ENCODE data around the gene MCTS1. TPM values are rescaled to one million over a fixed set of nuclear protein-coding genes. Genes with fewer than 3 reads are reported as not detected.

The MCTS1 gene
- total RNA-seq, 1 donor from 2014 or later = 36.7 TPM

DNA sequence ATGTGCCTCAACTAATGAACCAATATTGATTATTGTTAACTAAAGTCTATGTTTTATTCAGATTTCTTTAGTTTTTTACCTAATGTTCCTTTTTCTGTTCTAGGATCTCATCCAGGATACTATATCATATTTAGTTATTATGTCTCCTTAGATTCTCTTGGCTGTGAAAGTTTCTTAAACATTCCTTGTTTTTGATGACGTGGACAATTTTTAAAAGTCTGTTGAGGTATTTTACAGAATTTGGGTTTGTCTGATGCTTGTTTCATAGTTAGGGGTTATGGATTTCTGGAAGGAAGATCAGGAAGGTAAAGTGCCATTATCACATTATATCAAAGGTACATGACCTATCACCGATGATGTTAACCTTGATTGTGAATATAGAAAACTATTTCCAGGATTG lies 18.2 kb upstream of the MCTS1 start:
- no peak overlapping the region for H2AFZ ChIP-seq (ENCODE audit: low read depth, low read length)
- FAIRE-seq (peak; percentile 95), DNase-seq (ENCODE audit: low read depth) (no peak)
- H3K79me2 ChIP-seq (ENCODE audit: insufficient read depth, low read length) = no peaks in the 10 kb centered on the region
- H3K4me3 ChIP-seq (ENCODE audit: insufficient read depth, low read depth, low read length) = no peak overlapping the region
- no peak for TF ChIP-seq CTCF (IDR thresholded peaks at IDR 0.05; ENCODE audit: insufficient read depth, low read depth, low read length)
- no peak for TF ChIP-seq EZH2 (IDR thresholded peaks at IDR 0.05; ENCODE audit: insufficient read depth, low read length)
- H3K9me3 ChIP-seq (ENCODE audit: insufficient read depth, low read depth, low read length) = no peaks in the 10 kb centered on the region
- no peaks in the 10 kb centered on the region for H3K4me1 ChIP-seq (ENCODE audit: insufficient read depth, low read length)
- Mint-ChIP-seq H3K4me1 (ENCODE audit: low read depth, unreplicated experiment) (no peaks in the 10 kb centered on the region), H3K36me3 (ENCODE audit: low read depth, unreplicated experiment) (no peaks in the 10 kb centered on the region), H3K27ac (ENCODE audit: unreplicated experiment) (no peak overlapping the region), H3K9me3 (ENCODE audit: unreplicated experiment) (no peaks in the 10 kb centered on the region), H3K27me3 (ENCODE audit: low read depth, unreplicated experiment) (no peaks in the 10 kb centered on the region), H3K4me3 (ENCODE audit: unreplicated experiment) (no peak overlapping the region)
- no peak overlapping the region for H3K9ac ChIP-seq (ENCODE audit: low read length)
- no peaks in the 10 kb centered on the region for H3K27me3 ChIP-seq (ENCODE audit: insufficient read depth, low read length)
- no peak overlapping the region for H3K27ac ChIP-seq (ENCODE audit: low read depth, low read length)
- no peaks in the 10 kb centered on the region for H3K36me3 ChIP-seq (ENCODE audit: insufficient read depth, low read length)
- no peaks in the 10 kb centered on the region for H4K20me1 ChIP-seq (ENCODE audit: insufficient read depth, low read length)
- no peak overlapping the region for H3K4me2 ChIP-seq (ENCODE audit: low read length)

DNA sequence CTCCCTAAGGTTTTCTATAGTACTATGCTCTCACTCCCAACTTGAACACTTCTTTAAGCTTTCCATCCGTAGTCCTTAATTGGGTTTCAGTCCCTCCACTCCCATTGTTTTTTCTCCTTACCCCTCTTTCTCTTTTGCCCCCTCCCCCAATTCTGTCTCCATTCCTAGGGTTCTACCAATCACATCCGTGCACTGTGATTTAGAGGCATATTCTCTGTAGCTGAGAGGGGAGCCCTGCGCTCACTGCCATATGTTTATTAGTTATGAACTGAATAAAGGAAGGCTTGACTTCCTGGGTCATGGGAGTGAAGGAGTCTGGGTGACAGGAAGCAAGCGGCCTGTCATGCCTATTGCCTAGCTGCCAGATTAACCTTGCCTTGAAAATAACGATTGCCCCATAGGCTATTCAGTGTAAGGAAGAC lies 471 bp downstream of the MCTS1 start:
- Histone ChIP-seq H3K9me3 (ENCODE audit: insufficient read depth, low read depth, low read length) (no peaks in the 10 kb centered on the region), H4K20me1 (ENCODE audit: insufficient read depth, low read length) (no peaks in the 10 kb centered on the region), H3K27ac (ENCODE audit: low read depth, low read length) (peak overlapping the region; percentile 89), H2AFZ (ENCODE audit: low read depth, low read length) (no peak overlapping the region), H3K4me3 (ENCODE audit: insufficient read depth, low read depth, low read length) (peak overlapping the region; percentile 75), H3K4me1 (ENCODE audit: insufficient read depth, low read length) (no peaks in the 10 kb centered on the region), H3K79me2 (ENCODE audit: insufficient read depth, low read length) (peaks cover 35% of the 10 kb centered on the region), H3K36me3 (ENCODE audit: insufficient read depth, low read length) (no peaks in the 10 kb centered on the region), H3K27me3 (ENCODE audit: insufficient read depth, low read length) (no peaks in the 10 kb centered on the region), H3K4me2 (ENCODE audit: low read length) (peak overlapping the region; percentile 94), H3K9ac (ENCODE audit: low read length) (peak overlapping the region; percentile 98)
- Mint-ChIP-seq H3K9me3 (ENCODE audit: unreplicated experiment) (no peaks in the 10 kb centered on the region), H3K4me3 (ENCODE audit: unreplicated experiment) (peak overlapping the region; percentile 92), H3K27me3 (ENCODE audit: low read depth, unreplicated experiment) (no peaks in the 10 kb centered on the region), H3K4me1 (ENCODE audit: low read depth, unreplicated experiment) (no peaks in the 10 kb centered on the region), H3K36me3 (ENCODE audit: low read depth, unreplicated experiment) (no peaks in the 10 kb centered on the region), H3K27ac (ENCODE audit: unreplicated experiment) (peak overlapping the region; percentile 91)
- FAIRE-seq (no peak), DNase-seq (ENCODE audit: low read depth) (peak; percentile 33)
- no peak for TF ChIP-seq EZH2 (IDR thresholded peaks at IDR 0.05; ENCODE audit: insufficient read depth, low read length)
- no peak for TF ChIP-seq CTCF (IDR thresholded peaks at IDR 0.05; ENCODE audit: insufficient read depth, low read depth, low read length)

DNA sequence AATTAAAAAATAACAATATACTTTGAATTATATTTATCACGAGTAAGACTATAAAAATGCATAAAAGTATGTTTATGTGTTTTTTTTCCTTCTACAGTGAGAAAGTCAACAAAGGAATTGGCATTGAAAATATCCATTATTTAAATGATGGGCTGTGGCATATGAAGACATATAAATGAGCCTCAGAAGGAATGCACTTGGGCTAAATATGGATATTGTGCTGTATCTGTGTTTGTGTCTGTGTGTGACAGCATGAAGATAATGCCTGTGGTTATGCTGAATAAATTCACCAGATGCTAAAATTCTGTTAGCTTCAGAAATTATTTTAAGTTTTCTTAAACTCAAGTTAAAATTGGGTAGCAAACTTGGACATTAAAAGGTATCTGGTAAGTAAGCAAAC lies 8.2 kb downstream of the MCTS1 start:
- Histone ChIP-seq H3K4me2 (ENCODE audit: low read length) (no peak overlapping the region), H4K20me1 (ENCODE audit: insufficient read depth, low read length) (no peaks in the 10 kb centered on the region), H2AFZ (ENCODE audit: low read depth, low read length) (no peak overlapping the region), H3K79me2 (ENCODE audit: insufficient read depth, low read length) (peaks cover 6% of the 10 kb centered on the region), H3K4me1 (ENCODE audit: insufficient read depth, low read length) (no peaks in the 10 kb centered on the region), H3K4me3 (ENCODE audit: insufficient read depth, low read depth, low read length) (no peak overlapping the region), H3K9me3 (ENCODE audit: insufficient read depth, low read depth, low read length) (no peaks in the 10 kb centered on the region), H3K27me3 (ENCODE audit: insufficient read depth, low read length) (no peaks in the 10 kb centered on the region), H3K27ac (ENCODE audit: low read depth, low read length) (no peak overlapping the region), H3K9ac (ENCODE audit: low read length) (no peak overlapping the region), H3K36me3 (ENCODE audit: insufficient read depth, low read length) (peaks cover 10% of the 10 kb centered on the region)
- DNase-seq (ENCODE audit: low read depth) (no peak), FAIRE-seq (peak; percentile 99)
- Mint-ChIP-seq H3K4me1 (ENCODE audit: low read depth, unreplicated experiment) (no peaks in the 10 kb centered on the region), H3K36me3 (ENCODE audit: low read depth, unreplicated experiment) (no peaks in the 10 kb centered on the region), H3K27me3 (ENCODE audit: low read depth, unreplicated experiment) (no peaks in the 10 kb centered on the region), H3K4me3 (ENCODE audit: unreplicated experiment) (no peak overlapping the region), H3K9me3 (ENCODE audit: unreplicated experiment) (no peaks in the 10 kb centered on the region), H3K27ac (ENCODE audit: unreplicated experiment) (no peak overlapping the region)
- no peak for TF ChIP-seq EZH2 (IDR thresholded peaks at IDR 0.05; ENCODE audit: insufficient read depth, low read length)
- TF ChIP-seq CTCF (IDR thresholded peaks at IDR 0.05; ENCODE audit: insufficient read depth, low read depth, low read length) = no peak
